H1 (cell line): ENCODE results near the gene CELF1. TPM values are rescaled to one million over a fixed set of nuclear protein-coding genes. Genes with fewer than 3 reads are reported as not detected.

Experiments
- CTCF ChIA-PET: fragments of 300-600 bp; sonication (Branson Sonifier 250); formaldehyde crosslinking; loops from one replicate; lab custom pipeline; 2021; ENCODE audit not compliant: partially characterized antibody; lab: Charles Lee
- POLR2A ChIA-PET: fragments of 300-600 bp; sonication (Branson Sonifier 250); formaldehyde crosslinking; loops from one replicate; lab custom pipeline; 2021; ENCODE audit warnings: inconsistent platforms; ENCODE audit not compliant: partially characterized antibody; lab: Charles Lee
- DNase-seq, 2 experiments: peaks; one replicate each; pipeline versions ENCODE4 v3.0.0 to v3.0.0-alpha.2; 2010 to 2022; ENCODE audit warnings: low spot score in 2 of 2, low read depth in 1 of 2, mixed read lengths in 1 of 2
- FAIRE-seq: peaks from 2 replicates; lab custom pipeline; 2011; peaks lifted over from hg19 to GRCh38; lab: Jason Lieb, UNC
- H2AFZ ChIP-seq: 2 replicates; pipeline ENCODE4 v1.8.1; 2012; ENCODE audit warnings: low read length, inconsistent platforms
- H2AK5ac ChIP-seq: 2 replicates; pipeline ENCODE4 v1.6.1; 2013; ENCODE audit warnings: low read depth, low read length
- H2BK120ac ChIP-seq: replicated peaks from 2 replicates; pipeline ENCODE3; 2013; ENCODE audit warnings: low read depth, low read length, inconsistent platforms
- H2BK12ac ChIP-seq: 2 replicates; pipeline ENCODE4 v1.6.1; 2013; ENCODE audit warnings: low read depth, low read length
- H2BK15ac ChIP-seq: 2 replicates; pipeline ENCODE4 v1.6.1; 2013; ENCODE audit warnings: low read length
- H2BK20ac ChIP-seq: 2 replicates; pipeline ENCODE4 v1.6.1; 2013; ENCODE audit warnings: low read length
- H2BK5ac ChIP-seq: 2 replicates; pipeline ENCODE4 v1.6.1; 2013; ENCODE audit warnings: low read depth, low read length
- H3K14ac ChIP-seq: 2 replicates; pipeline ENCODE4 v1.6.1; 2013; ENCODE audit warnings: inconsistent platforms; ENCODE audit not compliant: insufficient read length
- H3K18ac ChIP-seq: 2 replicates; pipeline ENCODE4 v1.6.1; 2013; ENCODE audit warnings: low read length; ENCODE audit errors: extremely low read depth
- H3K23ac ChIP-seq: 2 replicates; pipeline ENCODE4 v1.6.1; 2013; ENCODE audit warnings: inconsistent platforms; ENCODE audit not compliant: insufficient read length
- H3K23me2 ChIP-seq: 2 replicates; pipeline ENCODE4 v1.6.1; 2013; ENCODE audit warnings: low read depth, low read length
- H3K27ac ChIP-seq: 2 replicates; pipeline ENCODE4 v1.6.1; 2011; ENCODE audit warnings: low read depth, low read length, inconsistent platforms
- H3K27me3 ChIP-seq, 4 experiments: replicated peaks in 1 of 4; 1 replicate in 1 of 4; 2 replicates in 3 of 4; pipeline versions ENCODE4 v1.6.1 to v1.8.1; 2011 to 2013; ENCODE audit warnings: low read length in 3 of 4, mild to moderate bottlenecking in 3 of 4, inconsistent platforms in 2 of 4, mixed read lengths in 2 of 4, moderate library complexity in 1 of 4; ENCODE audit not compliant: control insufficient read depth in 3 of 4, insufficient read depth in 3 of 4; ENCODE audit errors: extremely low read depth in 1 of 4
- H3K36me3 ChIP-seq, 4 experiments: 2 replicates each; pipeline versions ENCODE4 v1.6.1 to v1.8.1; 2011 to 2013; ENCODE audit warnings: mild to moderate bottlenecking in 4 of 4, low read length in 3 of 4, moderate library complexity in 2 of 4, control low read depth in 1 of 4, inconsistent platforms in 1 of 4; ENCODE audit not compliant: insufficient read depth in 4 of 4, control insufficient read depth in 2 of 4
- H3K4ac ChIP-seq: replicated peaks from 2 replicates; pipeline ENCODE3; 2013; ENCODE audit warnings: low read length, low read depth, mixed read lengths, inconsistent platforms; ENCODE audit not compliant: insufficient read length
- H3K4me1 ChIP-seq, 4 experiments: replicated peaks in 1 of 4; 1 replicate in 1 of 4; 2 replicates in 3 of 4; pipeline versions ENCODE4 v1.6.1 to v1.8.1; 2011 to 2013; ENCODE audit warnings: low read length in 3 of 4, inconsistent platforms in 2 of 4, mixed read lengths in 1 of 4; ENCODE audit not compliant: insufficient read depth in 4 of 4, control insufficient read depth in 3 of 4
- H3K4me2 ChIP-seq, 2 experiments: 2 replicates each; pipeline versions ENCODE4 v1.6.1 to v1.8.1; 2011 to 2013; ENCODE audit warnings: low read depth in 2 of 2, low read length in 2 of 2, control low read depth in 1 of 2, inconsistent platforms in 1 of 2, mild to moderate bottlenecking in 1 of 2; ENCODE audit not compliant: insufficient read depth in 1 of 2
- H3K4me3 ChIP-seq, 4 experiments: fragments of 200-600, 300-600 bp in 1 of 4; sonication (generic), shearing (Covaris generic), sonication (Bioruptor Twin) in 1 of 4; 2 replicates each; pipeline versions ENCODE4 v1.5.1 to v1.8.1; 2011 to 2016; ENCODE audit warnings: low read length in 4 of 4, low read depth in 3 of 4, control low read depth in 2 of 4, inconsistent platforms in 2 of 4, mild to moderate bottlenecking in 2 of 4, mixed read lengths in 1 of 4, moderate library complexity in 1 of 4; ENCODE audit not compliant: insufficient read depth in 2 of 4; ENCODE audit errors: extremely low read depth in 1 of 4
- H3K56ac ChIP-seq: replicated peaks from 2 replicates; pipeline ENCODE3; 2013; ENCODE audit warnings: low read depth, mild to moderate bottlenecking, mixed read lengths, low read length, inconsistent platforms; ENCODE audit not compliant: insufficient read length
- H3K79me1 ChIP-seq: 2 replicates; pipeline ENCODE4 v1.6.1; 2013; ENCODE audit warnings: low read depth, low read length, control low read depth
- H3K79me2 ChIP-seq, 2 experiments: 2 replicates each; pipeline versions ENCODE4 v1.6.1 to v1.8.1; 2012 to 2013; ENCODE audit warnings: low read length in 2 of 2, mild to moderate bottlenecking in 2 of 2, inconsistent platforms in 1 of 2; ENCODE audit not compliant: insufficient read depth in 2 of 2, control insufficient read depth in 1 of 2
- H3K9ac ChIP-seq, 4 experiments: replicated peaks in 1 of 4; 1 replicate in 1 of 4; 2 replicates in 3 of 4; pipeline versions ENCODE4 v1.6.1 to v1.8.1; 2011 to 2013; ENCODE audit warnings: low read depth in 3 of 4, low read length in 3 of 4, control low read depth in 2 of 4, mild to moderate bottlenecking in 2 of 4, moderate library complexity in 2 of 4, inconsistent platforms in 1 of 4; ENCODE audit errors: extremely low read depth in 1 of 4
- H3K9me3 ChIP-seq, 2 experiments: 2 replicates each; pipeline versions ENCODE4 v1.6.1 to v1.8.1; 2012 to 2013; ENCODE audit warnings: mild to moderate bottlenecking in 2 of 2, moderate library complexity in 2 of 2, control low read depth in 1 of 2, inconsistent platforms in 1 of 2, low read depth in 1 of 2, low read length in 1 of 2, mixed read lengths in 1 of 2; ENCODE audit not compliant: insufficient read depth in 2 of 2
- H4K20me1 ChIP-seq, 2 experiments: replicated peaks in 1 of 2; 2 replicates each; pipeline versions ENCODE3 to v1.8.1; 2011 to 2013; ENCODE audit warnings: inconsistent platforms in 2 of 2, low read length in 2 of 2, mild to moderate bottlenecking in 1 of 2; ENCODE audit not compliant: insufficient read depth in 2 of 2, control insufficient read depth in 1 of 2
- H4K5ac ChIP-seq: 2 replicates; pipeline ENCODE4 v1.6.1; 2013; ENCODE audit warnings: low read length, low read depth, mixed read lengths, inconsistent platforms; ENCODE audit not compliant: insufficient read length
- H4K8ac ChIP-seq: 2 replicates; pipeline ENCODE4 v1.8.0; 2013; ENCODE audit warnings: mild to moderate bottlenecking, moderate library complexity, low read length, inconsistent platforms; ENCODE audit not compliant: insufficient read depth; ENCODE audit errors: extremely low read depth
- H4K91ac ChIP-seq: replicated peaks from 2 replicates; pipeline ENCODE3; 2013; ENCODE audit warnings: low read length, mixed read lengths, inconsistent platforms; ENCODE audit not compliant: insufficient read length
- CHD1 ChIP-seq: IDR thresholded peaks from 2 replicates; pipeline ENCODE4 v1.6.1; 2012; ENCODE audit warnings: low read depth, low read length, improper control_type of control experiment
- KDM5A ChIP-seq: fragments of 200-600 bp; IDR thresholded peaks from 2 replicates; pipeline ENCODE4 v1.7.1; 2012; ENCODE audit warnings: mild to moderate bottlenecking, low read length, inconsistent platforms, mixed read lengths
- PHF8 ChIP-seq: fragments of 200-600 bp; sonication (generic); conservative IDR thresholded peaks from 2 replicates; pipeline ENCODE4 v1.7.1; 2012; ENCODE audit warnings: low read depth, mild to moderate bottlenecking, inconsistent platforms, low read length, moderate library complexity
- RFX5 ChIP-seq: IDR thresholded peaks from 2 replicates; pipeline ENCODE4 v1.6.1; 2011; ENCODE audit warnings: low read depth, low read length, improper control_type of control experiment, borderline replicate concordance
- RXRA ChIP-seq: IDR thresholded peaks from 2 replicates; pipeline ENCODE4 v1.6.1; 2011; ENCODE audit warnings: low read depth, mild to moderate bottlenecking, low read length, moderate library complexity; ENCODE audit not compliant: insufficient read depth
- SP2 ChIP-seq: IDR thresholded peaks from 2 replicates; pipeline ENCODE4 v1.6.1; 2012; ENCODE audit warnings: mild to moderate bottlenecking, low read length, inconsistent platforms
- SRF ChIP-seq: IDR thresholded peaks from 2 replicates; pipeline ENCODE4 v1.6.1; 2011; ENCODE audit warnings: mild to moderate bottlenecking, low read depth, low read length, moderate library complexity
- TAF1 ChIP-seq: IDR thresholded peaks from 2 replicates; pipeline ENCODE4 v1.6.1; 2011; ENCODE audit warnings: mild to moderate bottlenecking, low read depth, low read length
- TAF7 ChIP-seq: optimal IDR thresholded peaks from 2 replicates; pipeline ENCODE3; 2011; ENCODE audit warnings: low read depth, mild to moderate bottlenecking, inconsistent platforms, low read length, moderate library complexity, borderline replicate concordance
- TBP ChIP-seq: IDR thresholded peaks from 2 replicates; pipeline ENCODE4 v1.6.1; 2011; ENCODE audit warnings: low read depth, low read length, improper control_type of control experiment
- TEAD4 ChIP-seq: IDR thresholded peaks from 2 replicates; pipeline ENCODE4 v1.6.1; 2012; ENCODE audit warnings: low read depth, low read length, inconsistent platforms, mixed read lengths
- USF2 ChIP-seq: IDR thresholded peaks from 2 replicates; pipeline ENCODE4 v1.6.1; 2011; ENCODE audit warnings: low read length, improper control_type of control experiment
- WGBS, 2 experiments: shearing (Covaris generic) in 1 of 2; methylation state at CpG; one replicate each; pipeline versions ENCODE4 v1.1.6 to v1.1.7; 2013 to 2015; ENCODE audit warnings: low lambda C conversion rate in 2 of 2, mixed read lengths in 2 of 2, inconsistent platforms in 1 of 2, low coverage in 1 of 2, missing lambda C conversion rate in 1 of 2; ENCODE audit not compliant: insufficient replicate concordance in 2 of 2, insufficient coverage in 1 of 2, insufficient read length in 1 of 2; ENCODE audit errors: extremely low coverage in 1 of 2, missing lambda C conversion rate in 1 of 2; 5-methylcytosine and 5-hydroxymethylcytosine counted together
- polyA plus RNA-seq, 7 experiments: library from polyadenylated mRNA; depleted of rRNA in 3 of 7; stranded (reverse) in 5 of 7; unstranded in 2 of 7; fragments of >200 nt in 5 of 7; fragments of 200-250 nt in 2 of 7; gene quantifications; 1 replicate in 5 of 7; 2 replicates in 1 of 7; 4 replicates in 1 of 7; pipeline versions ENCODE4 v1.2.1 to v1.2.3, GENCODE V29; 2011 to 2013; ENCODE audit warnings: missing spikeins in 2 of 7, mixed read lengths in 2 of 7
- total RNA-seq: library from RNA; stranded (reverse); fragmentation: NEBNext Ultra II Directional; extraction: Animal tissue kit (Norgen Biotek cat#: 25700); gene quantifications from 2 replicates; pipeline ENCODE4 v1.2.1, GENCODE V29; 2021

CELF1 gene
- total and polyA plus RNA-seq, 2 of the 8 experiments (the other 6 are each of a cell fraction or from before 2014, with no cell fraction given), result 131 to 197 TPM

DNA sequence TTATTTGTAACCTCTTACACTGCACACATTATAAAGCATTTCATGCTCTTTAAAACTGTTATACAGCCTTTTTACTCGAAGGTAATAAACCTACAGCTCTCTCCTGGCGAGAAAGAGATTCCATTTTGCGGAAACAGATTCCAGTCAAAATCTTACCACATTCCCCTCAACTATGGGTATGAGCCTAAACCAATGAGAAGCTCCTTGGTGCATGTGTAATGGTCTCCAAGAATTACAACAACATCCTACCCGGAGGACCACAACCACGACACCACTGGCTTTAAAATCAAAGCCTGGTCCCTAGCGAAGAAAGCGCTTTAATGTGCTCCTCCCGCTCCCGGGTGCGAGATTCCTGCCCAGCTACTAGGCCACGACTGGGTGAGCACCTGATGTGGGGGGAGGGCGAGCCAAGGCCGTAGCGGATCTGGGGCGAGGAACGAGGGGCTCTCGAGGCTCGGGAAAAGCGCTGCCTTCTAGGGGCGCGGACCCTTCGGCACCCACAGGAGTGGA lies 821 bp downstream of the CELF1 start:
- peak overlapping the region; percentile 92 for H3K4ac ChIP-seq
- WGBS, 2 experiments, result 3% methylated on average over 22 of the region's 22 CpGs; no CpG with 5 or more reads in 1 of the 2 experiments
- H2BK12ac ChIP-seq, result peak overlapping the region; percentile 80
- FAIRE-seq (no peak), DNase-seq (peak in 1 of 2 experiments; percentile 58)
- H3K4me1 ChIP-seq, result peaks cover 0 to 2% (median 0%) of the 10 kb centered on the region in 4 experiments; a peak in 1 of 7 replicates
- peak overlapping the region; percentile 79 to 91 (median 86) for H3K9ac ChIP-seq
- H2BK120ac ChIP-seq, result peak overlapping the region; percentile 55
- H3K14ac ChIP-seq, result peak overlapping the region; percentile 0
- peaks cover 13 to 19% of the 10 kb centered on the region in 2 experiments for H4K20me1 ChIP-seq
- H3K27me3 ChIP-seq, result no peaks in the 10 kb centered on the region
- peak overlapping the region; percentile 96 for H2BK5ac ChIP-seq
- H2AFZ ChIP-seq, result no peak overlapping the region
- CTCF ChIA-PET, result interaction anchor here (0.7 to 2.3 kb wide), 12 partner anchors 12 to 139 kb away, joined by 3 to 25 read pairs (median 4); no protein-coding TSS in a partner anchor
- peak overlapping the region; percentile 69 for H4K91ac ChIP-seq
- H3K18ac ChIP-seq, result peak overlapping the region; percentile 82
- peak overlapping the region; percentile 96; the same call in 1 of the 2 replicates for H2AK5ac ChIP-seq
- no peaks in the 10 kb centered on the region for H3K9me3 ChIP-seq
- H2BK15ac ChIP-seq, result peak overlapping the region; percentile 81; the same call in 1 of the 2 replicates
- H3K4me2 ChIP-seq, result peak overlapping the region; percentile 73 to 85
- peak overlapping the region; percentile 68 to 96 (median 86) for H3K4me3 ChIP-seq
- H4K8ac ChIP-seq, result peak overlapping the region; percentile 97; the same call in 1 of the 2 replicates
- peak overlapping the region; percentile 87 for H4K5ac ChIP-seq
- H3K23ac ChIP-seq, result no peak overlapping the region
- peaks cover 42 to 56% of the 10 kb centered on the region in 2 experiments for H3K79me2 ChIP-seq
- no peaks in the 10 kb centered on the region for H3K79me1 ChIP-seq
- POLR2A ChIA-PET, result interaction anchor here (0.6 to 5.0 kb wide), 21 partner anchors 9 to 338 kb away, joined by 3 to 65 read pairs (median 5); partner anchors contain the start of genes KBTBD4, NDUFS3 and PTPMT1
- peak overlapping the region; percentile 84 for H3K27ac ChIP-seq
- peak overlapping the region; percentile 89 for H3K56ac ChIP-seq
- H2BK20ac ChIP-seq, result no peak overlapping the region
- peaks cover 3% of the 10 kb centered on the region; the same call in 1 of the 2 replicates for H3K23me2 ChIP-seq
- H3K36me3 ChIP-seq, result peaks cover 0 to 6% (median 0%) of the 10 kb centered on the region in 4 experiments; a peak in 1 of 8 replicates
- no peak for TF ChIP-seq SP2
- TF ChIP-seq TEAD4, result no peak
- TF ChIP-seq RXRA, result no peak
- TF ChIP-seq USF2, result no peak
- TF ChIP-seq PHF8, result no peak
- no peak for TF ChIP-seq RFX5
- 0 out of 2 replicates have a peak, but pooled peaks have one; percentile 32 for TF ChIP-seq TAF1
- TF ChIP-seq KDM5A, result no peak
- no peak for TF ChIP-seq CHD1
- TF ChIP-seq SRF, result no peak
- peak; percentile 30; the same call in 1 of the 2 replicates for TF ChIP-seq TBP
- TF ChIP-seq TAF7, result peak; percentile 11
